Middle frontal gyrus (tissue), 1 donor: ENCODE data around the gene TFG.
"Not testable (repeated sequence)": the region's sequence is repeated elsewhere in the genome, so short reads cannot be mapped to it uniquely, and the experiment has no call there.

ENCODE experiments used
- DNase-seq: peaks from one replicate; pipeline ENCODE4 v3.0.0-alpha.2; 2015; ENCODE audit warnings: low spot score; ENCODE audit errors: extremely low spot score

TFG gene

DNA sequence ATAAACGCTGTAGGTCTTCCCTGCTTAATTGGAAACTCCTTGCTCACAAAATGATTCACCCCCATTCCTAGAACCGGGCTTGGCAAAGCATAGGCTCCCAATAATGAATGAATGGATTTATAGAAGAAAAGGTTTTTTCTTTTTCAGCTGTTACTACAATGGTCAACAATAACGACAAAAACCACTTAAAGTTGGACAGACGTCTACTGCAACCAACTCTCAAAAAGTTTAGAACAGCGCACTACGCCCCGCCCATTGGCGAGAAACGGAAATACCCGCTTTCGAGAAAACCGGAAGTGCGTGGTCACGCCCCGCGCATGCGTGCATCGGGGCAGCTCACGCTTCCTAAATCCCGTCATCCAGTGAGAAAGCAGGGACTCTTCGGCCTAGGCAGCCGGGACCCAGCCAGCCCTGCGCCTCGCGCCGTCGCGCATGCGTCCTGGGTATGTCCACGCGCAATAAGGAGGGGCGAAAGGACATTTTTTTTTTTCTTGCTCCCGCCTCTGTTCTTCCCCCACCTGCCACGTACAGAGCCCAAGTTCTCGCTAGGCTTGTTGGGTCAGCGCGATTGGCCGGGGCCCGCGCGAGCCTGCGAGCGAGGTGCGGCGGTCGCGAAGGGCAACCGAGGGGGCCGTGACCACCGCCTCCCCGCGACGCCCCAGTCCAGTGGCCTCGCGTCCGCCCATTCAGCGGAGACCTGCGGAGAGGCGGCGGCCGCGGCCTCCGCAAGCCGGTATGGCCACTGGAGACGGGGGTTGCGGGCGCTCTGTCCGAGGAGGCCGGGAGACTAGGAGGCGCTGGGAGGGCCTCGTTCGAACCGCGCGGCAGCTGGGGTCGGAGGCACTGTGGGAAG lies at the start of gene TFG:
TSS of gene TFG (plus strand) at position 506 of the 853 bp plus-strand sequence. CDS start 4,192 bp downstream, outside the sequence.
- DNase-seq = peak; percentile 96

DNA sequence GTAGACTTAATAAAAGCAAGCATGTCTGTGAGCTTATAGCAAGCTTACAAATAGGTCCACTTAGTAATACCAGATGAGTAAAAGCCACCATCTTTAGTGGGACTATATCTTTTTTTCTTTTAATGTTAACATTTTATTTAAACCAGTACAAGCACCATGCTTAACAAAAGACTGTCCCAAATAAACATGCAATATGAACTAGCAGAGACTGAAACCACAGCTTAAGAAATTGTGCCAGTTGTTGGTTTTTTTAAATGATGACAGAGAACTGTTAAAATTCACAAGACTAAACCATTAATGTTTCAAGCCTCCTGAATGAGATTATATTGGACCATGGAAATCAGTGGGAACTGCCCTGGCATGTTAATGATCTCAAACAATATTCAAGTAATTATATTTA lies 48.0 kb upstream of the TFG start:
- DNase-seq = not testable (repeated sequence)

DNA sequence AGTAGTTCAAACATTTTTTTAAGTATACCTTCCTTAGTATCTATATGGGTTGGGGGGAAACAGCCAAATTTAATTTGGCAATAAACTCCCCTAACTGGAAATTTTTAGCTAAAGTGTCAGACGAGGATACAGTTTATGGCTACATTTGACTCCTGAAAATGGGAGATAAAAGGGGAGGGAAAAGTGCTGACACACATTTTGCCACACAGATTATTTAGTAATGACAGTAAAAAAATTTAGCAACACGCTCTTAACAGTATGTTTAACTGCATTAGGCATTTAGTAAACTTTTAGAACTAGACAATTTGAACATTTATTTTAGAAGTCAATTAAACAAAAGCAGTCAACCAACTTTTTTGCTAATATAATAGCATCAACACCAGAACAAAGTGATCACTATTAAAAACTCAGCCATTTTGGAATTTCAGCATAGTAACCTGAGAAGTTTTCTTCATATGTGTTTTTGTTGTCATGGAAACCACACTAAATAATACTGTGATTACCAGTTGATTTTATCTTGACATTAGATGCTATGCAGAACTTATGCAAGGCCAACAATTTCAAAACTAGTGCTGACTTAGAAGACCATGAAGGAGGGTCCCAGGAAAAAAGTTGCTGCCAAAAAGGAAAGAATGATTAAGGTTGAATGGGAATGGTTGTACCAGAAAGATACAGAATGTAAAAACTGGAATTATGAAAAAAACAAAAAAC lies 47.0 kb upstream of the TFG start:
- DNase-seq = no peak

DNA sequence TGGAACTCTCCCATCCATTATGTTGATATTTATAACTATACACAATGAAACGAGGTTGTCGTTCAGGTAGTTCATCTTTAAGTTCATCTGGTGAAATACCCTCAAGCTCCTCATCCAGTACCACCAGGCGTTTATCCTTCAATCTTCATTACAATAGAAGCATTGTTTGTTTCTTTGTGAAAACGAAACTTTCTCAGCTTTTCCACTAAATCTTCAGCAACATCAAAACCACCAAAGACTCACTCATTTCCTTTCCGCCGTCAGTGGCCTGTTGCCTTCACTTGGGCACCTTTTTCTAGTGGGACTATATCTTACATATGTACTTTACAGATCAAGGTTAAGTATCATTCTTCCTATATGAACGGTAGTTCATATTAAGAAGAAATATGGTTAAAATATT lies 44.1 kb upstream of the TFG start:
- DNase-seq = no peak

DNA sequence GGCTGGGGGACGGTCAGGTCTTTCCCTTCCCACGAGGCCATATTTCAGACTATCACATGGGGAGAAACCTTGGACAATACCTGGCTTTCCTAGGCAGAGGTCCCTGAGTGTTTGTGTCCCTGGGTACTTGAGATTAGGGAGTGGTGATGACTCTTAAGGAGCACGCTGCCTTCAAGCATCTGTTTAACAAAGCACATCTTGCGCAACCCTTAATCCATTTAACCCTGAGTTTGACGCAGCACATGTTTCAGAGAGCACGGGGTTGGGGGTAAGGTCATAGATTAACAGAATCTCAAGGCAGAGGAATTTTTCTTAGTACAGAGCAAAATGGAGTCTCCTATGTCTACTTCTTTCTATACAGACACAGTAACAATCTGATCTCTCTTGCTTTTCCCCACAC lies 42.6 kb upstream of the TFG start:
- not testable (repeated sequence) for DNase-seq

DNA sequence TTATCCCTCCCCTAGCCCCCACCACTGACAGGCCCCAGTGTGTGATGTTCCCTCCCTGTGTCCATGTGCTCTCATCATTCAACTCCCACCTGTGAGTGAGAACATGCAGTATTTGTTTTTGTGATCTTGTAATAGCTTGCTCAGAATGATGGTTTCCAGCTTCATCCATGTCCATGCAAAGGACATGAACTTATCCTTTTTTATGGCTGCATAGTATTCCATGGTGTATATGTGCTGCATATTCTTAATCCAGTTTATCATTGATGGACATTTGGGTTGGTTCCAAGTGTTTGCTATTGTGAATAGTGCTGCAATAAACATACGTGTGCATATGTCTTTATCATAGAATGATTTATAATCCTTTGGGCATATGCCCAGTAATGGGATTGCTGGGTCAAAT lies 42.0 kb upstream of the TFG start:
- not testable (repeated sequence) for DNase-seq

DNA sequence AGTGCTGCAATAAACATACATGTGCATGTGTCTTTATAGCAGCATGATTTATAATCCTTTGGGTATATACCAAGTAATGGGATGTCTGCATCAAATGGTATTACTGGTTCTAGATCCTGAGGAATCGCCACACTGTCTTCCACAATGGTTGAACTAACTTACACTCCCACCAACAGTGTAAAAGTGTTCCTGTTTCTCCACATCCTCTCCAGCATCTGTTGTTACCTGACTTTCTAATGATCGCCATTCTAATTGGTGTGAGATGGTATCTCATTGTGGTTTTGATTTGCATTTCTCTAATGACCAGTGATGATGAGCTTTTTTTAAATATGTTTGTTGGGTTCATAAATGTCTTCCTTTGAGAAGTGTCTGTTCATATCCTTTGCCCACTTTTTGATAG lies 38.3 kb upstream of the TFG start:
- DNase-seq = not testable (repeated sequence)

DNA sequence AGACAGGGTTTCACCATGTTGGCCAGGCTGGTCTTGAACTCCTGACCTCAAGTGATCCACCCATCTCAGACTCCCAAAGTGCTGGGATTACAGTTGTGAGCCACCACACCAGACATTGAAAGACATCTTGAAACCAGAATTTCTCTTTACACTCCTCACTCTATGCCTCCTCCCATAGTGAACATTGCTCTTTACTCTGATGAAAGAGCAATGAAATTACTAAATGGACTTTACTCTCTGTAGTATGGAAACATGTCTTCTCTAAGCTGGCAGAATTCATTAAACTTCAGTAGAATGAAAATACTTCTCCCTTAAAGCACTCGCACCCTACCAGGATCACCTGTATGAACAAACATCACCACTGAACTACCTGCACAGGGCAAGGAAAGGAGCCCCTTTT lies 27.8 kb upstream of the TFG start:
- no peak for DNase-seq

DNA sequence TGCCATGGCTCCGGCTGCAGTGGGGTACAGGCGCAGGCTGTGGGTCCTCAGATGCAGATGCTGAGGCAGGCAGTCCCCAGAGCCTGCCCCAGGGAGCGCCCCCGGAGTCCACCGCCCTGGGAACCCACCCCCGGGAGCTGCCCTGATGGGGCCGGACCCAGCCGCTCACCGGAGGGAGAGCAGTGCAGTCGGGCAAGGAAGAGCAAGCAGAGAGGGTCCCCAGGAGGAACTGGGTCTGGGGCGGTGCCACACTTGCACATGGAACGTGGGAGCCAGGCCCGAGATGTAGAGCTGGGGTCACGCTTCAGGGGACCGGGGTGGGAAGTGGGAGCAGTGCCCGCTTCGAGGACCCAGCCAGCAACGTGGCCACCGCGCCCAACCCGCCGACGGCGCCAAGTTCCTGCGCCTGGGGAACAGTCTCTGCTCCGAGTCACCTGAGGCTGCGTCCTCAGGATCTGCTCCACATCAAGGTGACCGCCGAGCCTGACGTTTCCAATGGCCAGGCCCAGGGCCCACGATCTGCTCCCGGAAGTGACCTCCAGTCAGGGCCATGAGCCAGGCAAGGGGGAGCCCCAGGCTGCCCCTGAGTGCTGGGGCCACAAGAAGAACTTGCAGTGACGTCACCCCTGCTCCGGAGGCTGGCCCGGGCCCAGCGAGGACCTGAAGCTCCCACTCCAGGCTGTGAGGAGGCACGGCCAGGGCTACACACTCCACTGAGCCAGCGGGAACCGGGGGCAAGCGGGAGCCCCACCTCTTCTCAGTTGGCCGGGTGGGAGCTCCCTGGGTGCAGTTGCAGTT lies 27.0 kb upstream of the TFG start:
- DNase-seq = no peak

DNA sequence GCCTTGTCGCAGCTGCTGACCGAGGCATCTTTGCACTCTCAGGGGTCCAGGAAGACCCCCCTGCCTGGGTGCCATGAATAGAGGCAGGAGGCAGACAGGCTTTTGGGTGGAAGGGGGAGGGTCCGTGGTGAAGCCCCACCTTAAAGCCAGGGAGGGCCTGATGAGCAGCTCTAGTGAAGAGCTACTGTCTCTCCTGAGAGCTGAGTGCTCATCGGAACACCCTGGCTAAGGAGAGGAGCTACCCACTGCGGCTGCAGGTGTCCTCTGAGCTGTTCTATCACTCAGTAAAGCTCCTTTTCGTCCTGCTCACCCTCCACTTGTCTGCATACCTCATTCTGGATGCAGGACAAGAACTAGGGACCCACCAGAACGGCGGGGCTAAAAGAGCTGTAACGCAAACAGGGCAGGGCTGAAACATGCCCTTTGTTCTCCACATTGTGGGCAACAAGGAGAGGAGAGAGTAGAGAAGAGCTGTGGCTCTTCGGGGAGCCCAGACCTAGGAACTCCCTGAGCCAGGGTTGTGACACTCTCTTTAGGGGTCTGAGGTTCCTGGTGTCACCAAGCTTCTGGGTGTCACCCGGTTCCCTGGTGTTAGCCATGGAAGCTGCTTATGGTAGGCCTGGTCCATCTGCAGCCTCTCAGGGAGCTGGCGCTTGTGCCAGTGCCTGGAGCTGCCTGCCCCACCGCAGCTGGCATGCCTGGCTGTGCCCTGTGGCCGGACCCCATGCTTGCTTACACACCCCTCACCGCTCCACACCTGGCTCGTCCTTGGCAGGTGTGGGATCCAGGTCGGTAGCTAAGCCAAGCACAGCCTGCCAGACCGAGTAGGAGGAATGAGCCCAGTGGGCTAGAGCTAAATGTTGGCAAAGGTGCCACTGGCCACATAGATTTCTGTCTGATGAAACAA lies 26.2 kb upstream of the TFG start:
- DNase-seq = no peak

DNA sequence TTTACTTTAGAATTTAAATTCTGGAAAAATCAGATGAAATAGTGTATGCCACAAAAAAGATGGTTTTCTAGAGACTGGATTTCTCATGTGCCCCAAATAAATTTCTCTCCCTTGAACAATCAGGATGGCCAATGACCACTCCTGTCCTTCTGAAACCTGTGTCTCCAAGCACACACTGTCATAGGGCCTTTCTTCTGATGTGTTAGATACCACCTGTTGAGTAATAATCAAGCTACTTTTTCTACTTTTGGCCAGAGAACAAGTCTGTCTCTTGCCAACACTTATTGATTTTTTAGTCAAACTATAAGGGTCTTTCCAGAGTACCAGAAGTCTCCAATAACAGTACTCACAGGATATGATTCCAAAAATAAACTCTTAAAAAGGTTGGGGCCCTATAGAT lies 16.1 kb upstream of the TFG start:
- DNase-seq = no peak

DNA sequence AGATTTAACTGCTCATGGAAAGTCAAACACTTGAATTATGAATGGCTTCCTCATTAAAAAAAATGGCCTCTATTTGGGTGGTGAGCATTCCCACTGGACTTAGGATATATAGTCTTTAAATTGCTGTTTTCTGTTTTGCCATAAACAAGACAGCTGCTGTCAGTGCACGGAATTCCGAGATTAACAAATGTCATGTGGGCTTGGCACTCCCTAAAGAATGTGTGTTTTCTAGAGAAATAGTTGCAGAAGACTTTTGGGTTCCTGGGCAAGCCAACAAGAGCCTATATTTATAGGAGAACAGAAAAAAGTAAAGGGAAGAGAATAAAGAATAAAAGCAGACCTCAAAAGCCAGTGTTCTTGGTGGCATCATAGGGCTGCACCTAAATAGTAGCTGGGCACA lies 13.6 kb upstream of the TFG start:
- no peak for DNase-seq

DNA sequence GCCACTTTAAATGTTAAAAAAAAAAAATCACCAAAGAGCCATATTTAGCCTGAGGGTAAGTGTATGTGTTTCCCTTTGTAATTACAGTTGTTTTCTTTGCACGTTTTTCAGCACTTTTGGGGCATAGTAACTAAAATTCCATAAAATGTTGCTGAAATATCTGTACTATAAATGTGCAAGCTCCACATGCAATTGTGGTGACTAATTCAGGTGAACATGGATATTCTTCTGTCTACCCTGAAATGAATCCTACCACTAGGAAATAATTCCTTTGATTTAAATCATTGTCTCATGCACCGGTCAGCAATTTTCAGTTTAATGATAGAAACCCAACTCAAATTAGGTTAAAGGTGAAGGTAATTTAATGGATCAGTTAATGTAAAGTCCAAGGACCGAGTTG lies 13.1 kb upstream of the TFG start:
- DNase-seq = no peak

DNA sequence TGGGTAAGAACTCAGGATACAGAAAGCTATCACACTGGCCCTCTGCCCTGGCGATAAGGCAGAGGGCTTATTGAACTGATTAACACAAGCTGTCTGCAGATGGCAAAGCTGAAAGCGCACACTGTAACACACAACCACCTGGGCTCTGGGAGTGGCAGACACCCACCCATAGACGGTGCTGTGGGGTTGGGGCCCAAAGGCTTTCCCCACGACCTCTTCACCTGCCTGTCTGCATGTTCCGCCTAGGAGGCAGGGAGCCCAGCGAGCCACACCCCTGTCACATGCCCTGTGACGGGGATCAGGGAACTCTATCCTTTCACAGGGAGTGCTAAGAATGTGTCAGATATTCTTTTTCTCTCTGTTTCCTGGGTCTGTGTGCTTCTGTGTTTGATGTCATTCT lies 12.1 kb upstream of the TFG start:
- DNase-seq = no peak

DNA sequence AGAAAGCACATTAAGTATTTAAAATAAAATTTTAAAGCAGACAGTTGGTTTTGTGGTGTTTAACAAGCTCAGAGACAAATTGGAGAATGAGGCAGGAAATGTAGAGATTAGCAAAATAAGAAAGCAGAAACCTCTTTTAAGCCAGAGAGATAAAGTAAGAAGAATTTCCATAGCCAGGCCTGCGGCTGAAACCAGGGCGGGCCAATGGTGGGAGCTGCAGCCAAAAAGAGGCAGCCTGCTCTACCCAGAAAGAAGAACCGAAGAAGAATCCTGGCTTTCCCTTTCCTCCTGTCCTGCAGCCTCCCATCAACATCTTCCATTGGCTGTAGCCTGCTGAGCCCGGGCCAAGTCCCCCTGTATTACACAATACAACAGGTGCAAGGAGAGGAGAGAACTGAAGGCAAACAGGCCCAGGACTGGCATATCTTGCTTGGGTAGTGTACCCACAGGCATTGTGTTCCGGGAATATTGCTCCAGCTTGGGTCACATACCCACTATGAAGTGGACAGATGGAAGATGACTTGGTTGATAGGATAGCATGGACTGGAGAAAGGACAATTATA lies 11.5 kb upstream of the TFG start:
- DNase-seq = no peak

DNA sequence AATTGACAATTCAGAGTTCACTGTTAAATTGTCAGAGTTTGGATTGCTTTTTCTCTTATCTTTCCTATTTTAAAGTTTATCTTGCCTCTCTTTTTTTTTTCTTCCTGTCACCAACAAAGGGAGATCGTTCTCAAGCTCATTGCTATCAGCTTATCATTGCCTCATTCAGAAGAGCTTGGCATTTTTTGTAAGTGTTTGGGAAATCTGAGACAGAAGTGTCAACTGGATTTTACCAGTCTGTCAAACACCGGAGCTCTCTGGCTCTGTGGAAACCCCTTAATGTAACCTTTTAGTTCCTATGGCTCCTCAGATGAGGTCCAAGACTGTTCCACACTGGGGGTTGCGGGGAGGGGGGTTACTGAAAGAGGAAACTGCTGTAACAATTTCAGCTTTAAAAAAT lies 10.6 kb upstream of the TFG start:
- DNase-seq = no peak

DNA sequence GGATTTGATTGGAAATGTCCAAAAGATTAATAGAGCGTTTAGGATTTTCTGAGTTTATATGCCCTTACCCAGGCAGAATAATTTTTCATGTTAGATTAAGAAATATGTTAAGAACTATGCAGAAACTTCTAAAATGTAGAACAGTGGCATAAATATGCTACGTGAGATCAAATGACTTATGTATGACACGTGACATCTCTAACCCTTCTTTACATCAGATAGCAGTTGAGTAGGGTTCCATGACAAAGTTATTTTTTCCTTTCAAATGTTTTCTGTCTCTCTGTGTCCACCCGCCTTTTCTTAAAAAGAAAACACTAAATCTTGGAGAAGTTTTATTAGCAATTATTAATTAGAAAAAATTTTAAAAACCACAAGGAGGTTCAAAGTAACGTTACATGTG lies 8.6 kb upstream of the TFG start:
- DNase-seq = no peak

DNA sequence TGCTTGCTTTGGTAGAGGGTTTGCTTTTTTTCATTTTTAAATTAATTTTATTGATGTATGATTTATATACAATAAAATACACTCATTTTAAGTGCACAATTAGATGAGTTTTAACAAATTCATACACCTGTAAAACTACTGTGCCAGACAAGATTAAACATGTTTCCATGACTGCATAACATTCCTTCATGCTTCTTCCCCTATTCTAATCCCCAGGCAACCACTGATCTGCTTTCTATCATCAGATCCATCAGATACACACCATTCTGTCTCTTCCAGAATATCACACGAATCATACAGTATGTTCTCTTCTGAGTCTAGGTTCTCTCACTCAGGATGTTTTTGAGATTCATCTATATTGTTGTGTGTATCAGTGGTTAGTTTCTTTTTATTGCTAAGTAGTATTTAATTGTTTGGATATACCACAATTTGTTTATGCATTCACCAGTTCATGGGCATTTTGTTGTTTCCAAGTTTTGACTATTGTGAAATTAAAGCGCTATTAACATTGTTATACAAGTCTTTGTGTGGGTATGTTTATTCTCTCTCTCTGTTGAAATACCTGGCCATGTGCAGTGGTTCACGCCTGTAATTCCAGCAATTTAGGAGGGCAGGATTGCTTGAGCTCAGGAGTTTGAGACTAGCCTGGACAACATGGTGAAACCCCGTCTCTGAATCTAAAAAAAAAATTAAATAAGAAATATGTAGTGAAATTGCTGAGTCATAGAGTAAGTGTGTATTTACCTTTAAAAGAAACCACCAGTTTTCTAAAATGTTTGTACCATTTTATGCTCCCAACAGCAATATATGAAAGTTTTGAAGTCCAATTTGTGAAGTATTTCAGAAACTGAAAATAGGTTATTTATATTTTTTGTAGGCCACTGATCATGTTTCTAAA lies 7.0 kb upstream of the TFG start:
- DNase-seq = no peak

DNA sequence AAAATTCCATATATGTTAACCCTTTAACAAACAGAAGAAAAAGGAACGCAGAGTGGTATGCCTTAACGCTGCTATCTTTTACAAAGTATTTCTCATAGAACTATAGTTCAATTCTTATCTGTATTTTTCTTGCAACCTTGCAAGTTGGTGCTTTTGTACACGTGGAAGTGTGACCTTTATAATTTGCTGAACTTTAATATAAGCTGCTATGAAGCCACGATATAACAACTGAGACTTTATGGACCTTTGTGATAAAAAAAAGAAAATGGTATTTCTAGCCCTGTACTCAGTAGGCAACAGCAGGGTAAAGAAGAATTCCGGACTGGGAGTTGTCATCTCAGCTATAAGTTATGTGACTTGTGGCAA lies 6.3 kb upstream of the TFG start:
- no peak for DNase-seq

DNA sequence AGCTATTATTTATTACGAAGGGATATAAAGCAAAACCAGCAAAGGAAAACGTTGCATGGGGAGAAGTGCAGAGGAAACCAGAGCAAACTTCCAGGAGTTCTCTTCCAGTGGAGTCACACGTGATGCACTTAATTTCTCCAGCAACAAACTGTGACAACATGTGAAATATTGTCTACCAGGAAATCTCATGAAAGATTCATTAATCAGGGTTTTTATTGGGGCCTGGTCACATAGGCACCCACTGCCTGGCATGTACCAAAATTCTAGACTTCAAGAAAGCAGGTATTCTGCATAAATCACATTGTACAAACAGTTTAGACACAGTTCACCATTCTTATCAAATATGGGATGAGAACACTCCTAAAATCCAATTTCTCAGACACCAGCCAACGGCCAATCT lies 5.4 kb upstream of the TFG start:
- DNase-seq = no peak
